Measurements from ENCODE around the gene TMEM190. TPM values are rescaled to one million over a fixed set of nuclear protein-coding genes. Genes with fewer than 3 reads are reported as not detected.
"Not testable (repeated sequence)": the region's sequence is repeated elsewhere in the genome, so short reads cannot be mapped to it uniquely, and the experiment has no call there.

The TMEM190 gene
- total RNA-seq, 1 donor from 2014 or later: 2.5 TPM

DNA sequence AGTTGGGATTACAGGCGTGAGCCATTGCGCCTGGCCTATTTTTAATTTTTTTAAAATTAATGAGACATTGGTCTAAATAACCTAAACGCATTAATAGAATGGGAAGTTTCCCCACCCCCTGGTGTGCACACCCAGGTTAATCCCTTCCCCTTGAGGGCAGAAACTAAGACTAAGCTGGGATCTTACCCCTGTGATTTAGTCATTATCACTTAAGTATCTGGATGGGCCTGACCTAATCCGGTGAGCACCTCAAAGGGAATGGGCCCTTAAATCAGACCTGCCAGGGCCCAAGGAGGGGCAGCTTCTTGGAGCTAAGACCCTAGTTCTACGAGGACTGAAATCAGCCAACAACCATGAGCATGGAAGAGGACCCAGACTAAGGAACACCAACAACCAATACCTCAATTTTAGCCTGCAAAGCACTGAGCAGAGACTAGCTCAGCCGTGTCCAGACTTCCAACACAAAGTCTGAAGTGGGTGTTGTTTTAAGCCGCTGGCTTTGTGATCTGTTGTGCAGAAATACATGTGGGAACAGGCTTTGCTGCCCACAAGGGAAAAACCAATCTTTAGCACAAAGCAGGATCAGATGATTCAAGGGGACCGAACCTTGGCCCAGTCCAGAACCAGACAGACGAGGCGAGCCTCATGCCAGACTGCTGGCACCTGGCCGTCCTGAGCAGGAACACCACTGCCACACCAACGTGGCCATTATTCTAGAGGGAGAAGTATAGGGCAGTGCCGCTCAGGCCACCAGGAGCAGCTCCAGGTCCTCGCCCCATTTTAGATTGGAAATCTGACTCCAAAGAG is 23.9 kb downstream of the TMEM190 start:
- peaks cover under 1% of the 10 kb centered on the region for H3K4me1 Mint-ChIP-seq (ENCODE audit: low read depth, unreplicated experiment)
- no peak overlapping the region for H3K4me2 ChIP-seq (ENCODE audit: low read length)
- H3K36me3 Mint-ChIP-seq (ENCODE audit: low read depth, unreplicated experiment): peaks cover 12% of the 10 kb centered on the region
- no peak overlapping the region for H3K4me3 Mint-ChIP-seq (ENCODE audit: unreplicated experiment)
- H3K4me1 ChIP-seq (ENCODE audit: insufficient read depth, low read length): peaks cover 6% of the 10 kb centered on the region
- DNase-seq (ENCODE audit: low read depth) (no peak), FAIRE-seq (no peak)
- peaks cover 29% of the 10 kb centered on the region for H3K36me3 ChIP-seq (ENCODE audit: insufficient read depth, low read length)
- H3K4me3 ChIP-seq (ENCODE audit: insufficient read depth, low read depth, low read length): no peak overlapping the region
- H3K9me3 ChIP-seq (ENCODE audit: insufficient read depth, low read depth, low read length): no peaks in the 10 kb centered on the region
- no peaks in the 10 kb centered on the region for H3K27me3 ChIP-seq (ENCODE audit: insufficient read depth, low read length)
- H3K79me2 ChIP-seq (ENCODE audit: insufficient read depth, low read length): peaks cover 31% of the 10 kb centered on the region
- H3K9me3 Mint-ChIP-seq (ENCODE audit: unreplicated experiment): no peaks in the 10 kb centered on the region
- no peak overlapping the region for H2AFZ ChIP-seq (ENCODE audit: low read depth, low read length)
- peaks cover 49% of the 10 kb centered on the region for H4K20me1 ChIP-seq (ENCODE audit: insufficient read depth, low read length)
- H3K27ac ChIP-seq (ENCODE audit: low read depth, low read length): no peak overlapping the region
- no peak for TF ChIP-seq EZH2 (IDR thresholded peaks at IDR 0.05; ENCODE audit: insufficient read depth, low read length)
- TF ChIP-seq, protein P1, sequence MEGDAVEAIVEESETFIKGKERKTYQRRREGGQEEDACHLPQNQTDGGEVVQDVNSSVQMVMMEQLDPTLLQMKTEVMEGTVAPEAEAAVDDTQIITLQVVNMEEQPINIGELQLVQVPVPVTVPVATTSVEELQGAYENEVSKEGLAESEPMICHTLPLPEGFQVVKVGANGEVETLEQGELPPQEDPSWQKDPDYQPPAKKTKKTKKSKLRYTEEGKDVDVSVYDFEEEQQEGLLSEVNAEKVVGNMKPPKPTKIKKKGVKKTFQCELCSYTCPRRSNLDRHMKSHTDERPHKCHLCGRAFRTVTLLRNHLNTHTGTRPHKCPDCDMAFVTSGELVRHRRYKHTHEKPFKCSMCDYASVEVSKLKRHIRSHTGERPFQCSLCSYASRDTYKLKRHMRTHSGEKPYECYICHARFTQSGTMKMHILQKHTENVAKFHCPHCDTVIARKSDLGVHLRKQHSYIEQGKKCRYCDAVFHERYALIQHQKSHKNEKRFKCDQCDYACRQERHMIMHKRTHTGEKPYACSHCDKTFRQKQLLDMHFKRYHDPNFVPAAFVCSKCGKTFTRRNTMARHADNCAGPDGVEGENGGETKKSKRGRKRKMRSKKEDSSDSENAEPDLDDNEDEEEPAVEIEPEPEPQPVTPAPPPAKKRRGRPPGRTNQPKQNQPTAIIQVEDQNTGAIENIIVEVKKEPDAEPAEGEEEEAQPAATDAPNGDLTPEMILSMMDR (IDR thresholded peaks at IDR 0.05; ENCODE audit: insufficient read depth, low read depth, low read length): no peak
- no peak overlapping the region for H3K9ac ChIP-seq (ENCODE audit: low read length)
- no peaks in the 10 kb centered on the region for H3K27me3 Mint-ChIP-seq (ENCODE audit: low read depth, unreplicated experiment)
- no peak overlapping the region for H3K27ac Mint-ChIP-seq (ENCODE audit: unreplicated experiment)

DNA sequence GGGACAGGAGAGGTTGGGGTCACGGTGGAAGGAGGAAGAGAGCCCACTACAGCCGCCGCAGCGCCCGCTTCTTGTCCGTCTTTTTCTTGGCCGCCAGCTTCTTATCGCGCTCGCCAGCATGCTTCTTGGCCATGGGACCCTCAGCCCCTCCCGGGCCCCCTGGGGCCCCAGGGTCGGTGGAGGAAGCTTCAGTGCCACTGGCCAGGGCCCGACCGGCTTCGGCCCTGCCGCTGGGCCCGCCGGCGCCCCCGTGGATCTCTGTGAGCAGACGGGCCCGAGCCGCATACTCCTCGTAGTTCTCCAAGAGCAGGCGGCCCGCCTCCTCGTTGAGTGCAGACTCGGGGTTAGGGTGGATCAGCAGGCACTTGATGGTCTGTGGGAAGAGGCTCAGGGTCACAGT is 24.8 kb downstream of the TMEM190 start:
- not testable (repeated sequence) for H3K4me2 ChIP-seq (ENCODE audit: low read length); H3K4me3 Mint-ChIP-seq (ENCODE audit: unreplicated experiment); H3K27me3 Mint-ChIP-seq (ENCODE audit: low read depth, unreplicated experiment); H3K27ac ChIP-seq (ENCODE audit: low read depth, low read length); H3K9me3 ChIP-seq (ENCODE audit: insufficient read depth, low read depth, low read length); H3K27ac Mint-ChIP-seq (ENCODE audit: unreplicated experiment); FAIRE-seq; H3K27me3 ChIP-seq (ENCODE audit: insufficient read depth, low read length); H3K4me3 ChIP-seq (ENCODE audit: insufficient read depth, low read depth, low read length); H3K9ac ChIP-seq (ENCODE audit: low read length); DNase-seq (ENCODE audit: low read depth); H2AFZ ChIP-seq (ENCODE audit: low read depth, low read length); H3K4me1 Mint-ChIP-seq (ENCODE audit: low read depth, unreplicated experiment); H3K9me3 Mint-ChIP-seq (ENCODE audit: unreplicated experiment)
- H3K36me3 ChIP-seq (ENCODE audit: insufficient read depth, low read length): peaks cover 36% of the 10 kb centered on the region
- H4K20me1 ChIP-seq (ENCODE audit: insufficient read depth, low read length): peaks cover 58% of the 10 kb centered on the region
- H3K4me1 ChIP-seq (ENCODE audit: insufficient read depth, low read length): peaks cover 15% of the 10 kb centered on the region
- H3K79me2 ChIP-seq (ENCODE audit: insufficient read depth, low read length): peaks cover 40% of the 10 kb centered on the region
- peaks cover 21% of the 10 kb centered on the region for H3K36me3 Mint-ChIP-seq (ENCODE audit: low read depth, unreplicated experiment)

DNA sequence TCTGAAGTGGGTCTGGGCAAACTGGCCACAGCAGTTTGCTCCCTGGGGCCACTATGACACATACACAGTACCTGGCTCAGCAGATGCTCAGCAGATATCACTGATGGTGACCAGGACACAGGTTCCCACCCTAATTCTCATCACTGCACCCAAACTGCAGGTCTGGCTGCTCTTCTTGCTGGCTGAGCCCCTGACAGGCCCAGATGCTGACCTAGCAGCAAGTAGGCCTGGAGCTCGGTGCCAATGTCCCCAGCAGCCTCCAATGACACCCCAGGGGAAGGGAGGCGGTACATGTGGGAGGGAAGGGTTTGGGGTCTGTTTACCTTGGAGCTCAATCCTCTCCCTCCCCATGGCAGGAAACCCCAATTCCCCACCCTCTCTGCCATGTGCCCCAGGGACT is 25.9 kb downstream of the TMEM190 start:
- peak overlapping the region; percentile 26 for H3K4me2 ChIP-seq (ENCODE audit: low read length)
- no peak overlapping the region for H3K27ac ChIP-seq (ENCODE audit: low read depth, low read length)
- H3K9me3 ChIP-seq (ENCODE audit: insufficient read depth, low read depth, low read length): no peaks in the 10 kb centered on the region
- H3K9ac ChIP-seq (ENCODE audit: low read length): no peak overlapping the region
- Mint-ChIP-seq H3K27me3 (ENCODE audit: low read depth, unreplicated experiment) (no peaks in the 10 kb centered on the region), H3K9me3 (ENCODE audit: unreplicated experiment) (no peaks in the 10 kb centered on the region), H3K4me3 (ENCODE audit: unreplicated experiment) (no peak overlapping the region), H3K27ac (ENCODE audit: unreplicated experiment) (no peak overlapping the region), H3K4me1 (ENCODE audit: low read depth, unreplicated experiment) (peaks cover 13% of the 10 kb centered on the region), H3K36me3 (ENCODE audit: low read depth, unreplicated experiment) (peaks cover 25% of the 10 kb centered on the region)
- H3K4me3 ChIP-seq (ENCODE audit: insufficient read depth, low read depth, low read length): no peak overlapping the region
- no peak overlapping the region for H2AFZ ChIP-seq (ENCODE audit: low read depth, low read length)
- no peak for DNase-seq (ENCODE audit: low read depth)
- no peak for TF ChIP-seq EZH2 (IDR thresholded peaks at IDR 0.05; ENCODE audit: insufficient read depth, low read length)
- TF ChIP-seq, protein P1 (IDR thresholded peaks at IDR 0.05; ENCODE audit: insufficient read depth, low read depth, low read length): no peak
- H4K20me1 ChIP-seq (ENCODE audit: insufficient read depth, low read length): peaks cover 67% of the 10 kb centered on the region
- H3K36me3 ChIP-seq (ENCODE audit: insufficient read depth, low read length): peaks cover 38% of the 10 kb centered on the region
- H3K27me3 ChIP-seq (ENCODE audit: insufficient read depth, low read length): no peaks in the 10 kb centered on the region
- peaks cover 16% of the 10 kb centered on the region for H3K4me1 ChIP-seq (ENCODE audit: insufficient read depth, low read length)
- FAIRE-seq: no peak
- H3K79me2 ChIP-seq (ENCODE audit: insufficient read depth, low read length): peaks cover 52% of the 10 kb centered on the region

Data from astrocyte (in vitro differentiated cells and primary cell).